HepG2 (cell line): ENCODE results near the gene EIF6. TPM values are rescaled to one million over a fixed set of nuclear protein-coding genes. Genes with fewer than 3 reads are reported as not detected.

Source experiments
- BRCA1 ChIP-seq: sonication (generic); formaldehyde crosslinking; IDR thresholded peaks from 2 replicates; pipeline ENCODE4 v1.4.0; 2020; ENCODE audit warnings: missing genetic modification reagents
- CHCHD3 ChIP-seq: sonication (generic); formaldehyde crosslinking; IDR thresholded peaks from 2 replicates; pipeline ENCODE4 v1.8.0; 2022; ENCODE audit warnings: mild to moderate bottlenecking, missing genetic modification reagents, moderate library complexity
- CREB3 ChIP-seq: sonication (generic); formaldehyde crosslinking; IDR thresholded peaks from 2 replicates; pipeline ENCODE4 v1.5.0; 2020; ENCODE audit warnings: missing genetic modification reagents
- HNRNPL ChIP-seq: fragments of 200-400 bp; formaldehyde crosslinking; IDR thresholded peaks from 2 replicates; pipeline ENCODE4 v1.6.1; 2017; ENCODE audit warnings: mild to moderate bottlenecking, low read depth, low read length
- JARID2 ChIP-seq: sonication (generic); formaldehyde crosslinking; IDR thresholded peaks from 2 replicates; pipeline ENCODE4 v1.8.1; 2023; ENCODE audit warnings: missing genetic modification reagents, inconsistent platforms; ENCODE audit not compliant: insufficient replicate concordance
- KDM6A ChIP-seq: IDR thresholded peaks from 2 replicates; pipeline ENCODE4 v1.6.1; 2016; ENCODE audit warnings: low read depth
- PHF21A ChIP-seq: sonication (generic); formaldehyde crosslinking; IDR thresholded peaks from 2 replicates; pipeline ENCODE4 v1.5.0; 2020; ENCODE audit warnings: mild to moderate bottlenecking, missing genetic modification reagents
- ZBTB14 ChIP-seq: sonication (generic); formaldehyde crosslinking; IDR thresholded peaks from 2 replicates; pipeline ENCODE4 v1.4.0; 2020; ENCODE audit warnings: missing genetic modification reagents
- ZFP90 ChIP-seq: sonication (generic); formaldehyde crosslinking; IDR thresholded peaks from 2 replicates; pipeline ENCODE4 v1.8.0; 2022; ENCODE audit warnings: missing genetic modification reagents, mild to moderate bottlenecking, inconsistent platforms, borderline replicate concordance
- ZNF235 ChIP-seq: sonication (generic); formaldehyde crosslinking; IDR thresholded peaks from 2 replicates; pipeline ENCODE4 v1.8.1; 2023; ENCODE audit warnings: mild to moderate bottlenecking, missing genetic modification reagents, borderline replicate concordance
- ZNF569 ChIP-seq: sonication (generic); formaldehyde crosslinking; IDR thresholded peaks from 2 replicates; pipeline ENCODE4 v1.5.0; 2020; ENCODE audit warnings: mild to moderate bottlenecking, missing genetic modification reagents, moderate library complexity, borderline replicate concordance
- ZSCAN31 ChIP-seq: sonication (generic); formaldehyde crosslinking; IDR thresholded peaks from 2 replicates; pipeline ENCODE4 v1.5.0; 2020; ENCODE audit warnings: low read depth, mild to moderate bottlenecking, missing genetic modification reagents
- ZSCAN9 ChIP-seq: IDR thresholded peaks from 2 replicates; pipeline ENCODE4 v1.6.1; 2016; ENCODE audit warnings: borderline replicate concordance
- polyA plus RNA-seq, 8 experiments: library from polyadenylated mRNA; depleted of rRNA in 3 of 8; stranded (reverse) in 7 of 8; unstranded in 1 of 8; fragments of >200 nt; fragmentation: Illumina TruSeq in 4 of 8; extraction: Trizol in 4 of 8; gene quantifications; 2 replicates each; pipeline versions ENCODE4 v1.2.1 to v1.2.3, GENCODE V29; 2011 to 2016; ENCODE audit warnings: low read depth in 4 of 8, missing spikeins in 1 of 8, mixed read lengths in 1 of 8; ENCODE audit not compliant: insufficient read depth in 1 of 8
- total RNA-seq, 5 experiments: library from RNA; depleted of rRNA; stranded (reverse); fragments of >200 nt; fragmentation: Illumina TruSeq; extraction: Trizol; gene quantifications; 2 replicates each; pipeline ENCODE4 v1.2.3, GENCODE V29; 2016; ENCODE audit warnings: low read depth in 1 of 5
- TF ChIP-seq, protein P1 (sequence below): sonication (generic); formaldehyde crosslinking; IDR thresholded peaks from 2 replicates; pipeline ENCODE4 v1.4.0; 2020; ENCODE audit warnings: mild to moderate bottlenecking, missing genetic modification reagents
- TF ChIP-seq, protein P2 (sequence below): sonication (generic); formaldehyde crosslinking; IDR thresholded peaks from 2 replicates; pipeline ENCODE4 v1.5.1; 2020; ENCODE audit warnings: missing genetic modification reagents, mild to moderate bottlenecking, borderline replicate concordance
- TF ChIP-seq, protein P3 (sequence below): sonication (generic); formaldehyde crosslinking; IDR thresholded peaks from 2 replicates; pipeline ENCODE4 v1.8.0; 2022; ENCODE audit warnings: mild to moderate bottlenecking, missing genetic modification reagents, borderline replicate concordance

Gene EIF6
- total and polyA plus RNA-seq, 2 of the 13 experiments (the other 11 are each of a cell fraction or from before 2014, with no cell fraction given) = 462 to 466 TPM

GRCh38 chr20:35327074-35327976 is 42.8 kb upstream of the EIF6 start (continued):
- TF ChIP-seq ZSCAN9 (CRISPR knock-in tag) (peak; percentile 99), CREB3 (peak; percentile 75; the same call in 1 of the 2 replicates), ZFP90 (CRISPR knock-in tag) (peak; percentile 90; the same call in 1 of the 2 replicates), ZSCAN31 (CRISPR knock-in tag) (peak; percentile 89), ZNF235 (CRISPR knock-in tag) (no peak), CHCHD3 (CRISPR knock-in tag) (no peak), PHF21A (CRISPR knock-in tag) (peak; percentile 99), JARID2 (no peak), KDM6A (peak; percentile 99), ZNF569 (peak; percentile 25; the same call in 1 of the 2 replicates), HNRNPL (0 out of 2 replicates have a peak, but pooled peaks have one; percentile 32), ZBTB14 (CRISPR knock-in tag) (no peak), BRCA1 (CRISPR knock-in tag) (peak; percentile 74; the same call in 1 of the 2 replicates)
- TF ChIP-seq, protein P1, sequence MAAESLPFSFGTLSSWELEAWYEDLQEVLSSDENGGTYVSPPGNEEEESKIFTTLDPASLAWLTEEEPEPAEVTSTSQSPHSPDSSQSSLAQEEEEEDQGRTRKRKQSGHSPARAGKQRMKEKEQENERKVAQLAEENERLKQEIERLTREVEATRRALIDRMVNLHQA (CRISPR knock-in tag) = no peak; the same call in 1 of the 2 replicates
- TF ChIP-seq, protein P2, sequence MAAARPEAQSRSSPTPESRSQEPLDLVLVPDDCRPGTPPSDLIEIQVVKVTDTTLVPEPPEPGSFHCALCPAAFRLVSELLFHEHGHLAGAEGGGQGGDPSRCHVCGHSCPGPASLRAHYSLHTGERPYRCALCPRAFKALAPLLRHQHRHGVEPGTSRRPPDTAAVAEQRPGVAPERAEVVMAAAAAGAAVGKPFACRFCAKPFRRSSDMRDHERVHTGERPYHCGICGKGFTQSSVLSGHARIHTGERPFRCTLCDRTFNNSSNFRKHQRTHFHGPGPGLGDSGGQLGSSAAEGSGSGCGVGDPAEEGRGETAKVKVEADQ (CRISPR knock-in tag) = peak; percentile 92
- TF ChIP-seq, protein P3, sequence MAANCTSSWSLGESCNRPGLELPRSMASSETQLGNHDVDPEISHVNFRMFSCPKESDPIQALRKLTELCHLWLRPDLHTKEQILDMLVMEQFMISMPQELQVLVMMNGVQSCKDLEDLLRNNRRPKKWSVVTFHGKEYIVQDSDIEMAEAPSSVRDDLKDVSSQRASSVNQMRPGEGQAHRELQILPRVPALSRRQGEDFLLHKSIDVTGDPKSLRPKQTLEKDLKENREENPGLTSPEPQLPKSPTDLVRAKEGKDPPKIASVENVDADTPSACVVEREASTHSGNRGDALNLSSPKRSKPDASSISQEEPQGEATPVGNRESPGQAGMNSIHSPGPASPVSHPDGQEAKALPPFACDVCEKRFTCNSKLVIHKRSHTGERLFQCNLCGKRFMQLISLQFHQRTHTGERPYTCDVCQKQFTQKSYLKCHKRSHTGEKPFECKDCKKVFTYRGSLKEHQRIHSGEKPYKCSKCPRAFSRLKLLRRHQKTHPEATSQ = peak; percentile 89; the same call in 1 of the 2 replicates
